Esophagus squamous epithelium (tissue), 5 donors: ENCODE results near the gene DISP2. TPM values are rescaled to one million over a fixed set of nuclear protein-coding genes. Genes with fewer than 3 reads are reported as not detected.

Experiments
- DNase-seq: peaks from one replicate; lab custom pipeline; 2025; lab: John Stamatoyannopoulos, UW
- H3K27ac ChIP-seq, 4 donors: fragments of 200-600 bp; sonication (generic); one replicate each; pipeline ENCODE4 v1.5.1; 2016 to 2019; ENCODE audit warnings: mild to moderate bottlenecking in 1 of 4
- H3K27me3 ChIP-seq, 4 donors: fragments of 200-600 bp; sonication (generic); 1 replicate in 3 of 4; 2 replicates in 1 of 4; pipeline versions ENCODE4 v1.5.1 to v1.6.0; 2017 to 2021; ENCODE audit warnings: antibody characterized with exemption in 1 of 4
- H3K36me3 ChIP-seq, 3 donors: fragments of 200-600 bp; sonication (generic); one replicate each; pipeline ENCODE4 v1.5.1; 2016 to 2019
- H3K4me1 ChIP-seq, 3 donors: fragments of 200-600 bp; sonication (generic); one replicate each; pipeline ENCODE4 v1.5.1; 2017 to 2019
- H3K4me3 ChIP-seq, 4 donors: fragments of 200-600 bp; sonication (generic); 1 replicate in 3 of 4; 2 replicates in 1 of 4; pipeline ENCODE4 v1.5.1; 2016 to 2019; ENCODE audit warnings: mild to moderate bottlenecking in 2 of 4, moderate library complexity in 1 of 4
- H3K9me3 ChIP-seq, 3 donors: fragments of 200-600 bp; sonication (generic); one replicate each; pipeline ENCODE4 v1.5.1; 2016 to 2019
- CTCF ChIP-seq, 6 experiments: fragments of 450-650 bp in 4 of 6; fragments of 200-600 bp in 2 of 6; sonication (generic) in 2 of 6; IDR thresholded peaks; one replicate each; pipeline ENCODE4 v1.5.1; 2016 to 2019; ENCODE audit warnings: antibody characterized with exemption in 6 of 6, mild to moderate bottlenecking in 4 of 6, moderate library complexity in 4 of 6
- POLR2A ChIP-seq, 4 donors: fragments of 450-650 bp; IDR thresholded peaks; one replicate each; pipeline ENCODE4 v1.6.1; 2017; ENCODE audit warnings: antibody characterized with exemption in 4 of 4, mild to moderate bottlenecking in 4 of 4, moderate library complexity in 3 of 4
- WGBS, 2 donors: methylation state at CpG; one replicate each; pipeline ENCODE4 v1.1.5; 2018; 5-methylcytosine and 5-hydroxymethylcytosine counted together
- intact Hi-C: fragments of 100-400 bp; cut with DNase I; formaldehyde crosslinking; loops from one replicate; pipeline ENCODE4 v1.15.0; 2022
- total RNA-seq, 4 donors: library from RNA; depleted of rRNA; stranded (reverse); fragments of >200 nt; gene quantifications; one replicate each; pipeline ENCODE4 v1.1.0, GENCODE V29; 2016
- donor health status: DM: yes; HTN: yes; CAD: no.

The DISP2 gene
- total RNA-seq: under 1 TPM in 2 of 4 donors, not detected in 2; under 0.01 TPM

GRCh38 chr15:40357723-40358470 is at the start of gene DISP2:
Gene DISP2 (plus strand): TSS chr15:40358219. CDS start chr15:40358322, 103 bp downstream.
- H3K4me1 ChIP-seq: peaks cover 10 to 24% (median 11%) of the 10 kb centered on the region in 3 donors
- peak within 1 kb of the TSS; percentile 26 to 67 (median 48) for H3K4me3 ChIP-seq
- TF ChIP-seq POLR2A (IDR thresholded peaks at IDR 0.05) (no peak), CTCF (IDR thresholded peaks at IDR 0.05) (peak in 2 of 6 experiments; percentile 4 to 52)
- H3K27ac ChIP-seq: no peak within 1 kb of the TSS
- H3K9me3 ChIP-seq: no peaks in the 10 kb centered on the region
- WGBS, 2 donors: 21 to 32% methylated on average over 9 of the region's 82 CpGs
- H3K36me3 ChIP-seq: no peaks in the 10 kb centered on the region
- DNase-seq: no peak
- intact Hi-C loops: no loop called here
- peaks cover 0 to 15% (median 0%) of the 10 kb centered on the region in 4 donors for H3K27me3 ChIP-seq

DNA sequence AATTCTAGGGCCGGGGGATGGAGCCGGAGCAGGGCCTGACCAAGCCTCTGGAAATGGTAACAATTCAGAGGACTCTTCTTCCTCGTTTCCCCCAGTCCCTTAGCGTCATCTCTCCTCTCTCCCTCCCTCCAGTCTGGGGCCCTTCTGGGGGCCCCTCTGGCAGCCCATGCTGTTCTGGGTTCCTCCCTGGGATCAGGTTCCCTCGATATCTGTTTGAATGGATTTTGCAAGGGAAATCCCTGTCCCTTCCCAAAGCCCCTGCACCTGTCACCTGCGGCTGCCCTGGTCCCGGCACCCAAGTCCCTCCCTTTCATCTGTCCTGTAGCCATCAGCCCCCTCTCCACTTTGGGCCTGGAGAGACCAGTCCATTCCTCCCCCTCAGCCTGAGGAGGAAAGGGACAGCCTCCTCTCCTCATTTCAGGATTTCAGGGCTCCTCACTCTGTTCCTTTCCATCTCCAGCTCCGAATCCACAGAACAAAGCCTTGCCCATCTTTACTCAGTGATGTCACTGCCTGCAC is 48.6 kb upstream of the DISP2 start:
- Histone ChIP-seq H3K4me3 (no peak overlapping the region), H3K27ac (no peak overlapping the region), H3K36me3 (no peaks in the 10 kb centered on the region), H3K4me1 (peaks cover 6 to 16% (median 7%) of the 10 kb centered on the region in 3 donors), H3K9me3 (no peaks in the 10 kb centered on the region), H3K27me3 (peaks cover 0 to 61% (median 0%) of the 10 kb centered on the region in 4 donors)
- WGBS, 2 donors: 76 to 84% methylated on average over 4 to 7 of the region's 8 CpGs
- DNase-seq: no peak
- TF ChIP-seq CTCF (IDR thresholded peaks at IDR 0.05) (no peak), POLR2A (IDR thresholded peaks at IDR 0.05) (no peak)
- intact Hi-C loops: no loop called here

DNA sequence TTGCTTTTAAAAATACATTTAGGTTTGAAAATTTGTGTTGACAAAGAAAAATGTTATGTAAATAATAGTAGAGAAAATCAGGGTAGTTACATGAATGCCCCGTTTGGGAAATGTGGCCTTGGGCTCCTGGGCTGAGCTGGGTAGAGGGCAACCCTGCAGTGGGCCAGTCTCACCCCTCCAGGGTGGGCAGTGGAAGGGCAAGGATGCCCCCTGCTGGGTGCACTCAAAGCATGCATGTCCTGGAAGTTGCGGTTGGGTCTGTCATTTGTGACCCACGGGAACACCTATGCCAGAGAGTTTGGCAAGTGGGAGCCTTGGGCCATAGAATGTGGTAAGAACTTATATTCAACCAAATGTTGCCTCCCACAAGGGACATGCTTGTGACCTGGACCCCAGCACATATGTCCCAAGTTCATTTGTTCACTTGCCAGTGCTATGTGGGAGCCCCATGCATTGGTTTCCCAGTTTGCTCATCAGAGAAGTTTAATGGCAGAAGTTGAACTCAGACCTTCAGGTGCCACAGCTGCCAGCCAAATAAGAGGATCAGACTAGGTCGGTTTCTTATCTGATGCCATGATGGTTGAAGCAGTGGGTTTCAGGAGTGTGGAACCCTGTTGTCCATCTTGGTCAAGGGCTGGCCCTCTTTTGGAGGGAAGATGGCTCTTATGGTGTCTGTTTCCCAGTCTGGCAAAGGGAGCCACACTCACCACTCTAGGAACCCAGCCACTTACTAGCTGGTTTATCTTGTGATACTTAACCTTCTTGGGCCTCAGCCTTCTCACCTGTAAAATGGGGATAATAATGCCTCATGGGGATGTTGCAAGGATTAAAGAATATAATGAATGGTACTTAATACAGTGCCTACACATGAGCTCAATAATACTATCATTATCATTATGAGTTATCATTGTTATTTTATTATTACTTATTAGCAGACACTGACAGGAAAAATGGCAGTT is 47.7 kb upstream of the DISP2 start:
- Histone ChIP-seq H3K27ac (no peak overlapping the region), H3K27me3 (peaks cover 0 to 69% (median 0%) of the 10 kb centered on the region in 4 donors), H3K36me3 (no peaks in the 10 kb centered on the region), H3K4me1 (peaks cover 6 to 16% (median 7%) of the 10 kb centered on the region in 3 donors), H3K4me3 (no peak overlapping the region), H3K9me3 (no peaks in the 10 kb centered on the region)
- no peak for DNase-seq
- intact Hi-C loops: no loop called here
- 10 to 20% methylated on average over 1 to 4 of the region's 4 CpGs for WGBS, 2 donors
- TF ChIP-seq POLR2A (IDR thresholded peaks at IDR 0.05) (no peak), CTCF (IDR thresholded peaks at IDR 0.05) (peak; percentile 38 to 70 (median 56))

DNA sequence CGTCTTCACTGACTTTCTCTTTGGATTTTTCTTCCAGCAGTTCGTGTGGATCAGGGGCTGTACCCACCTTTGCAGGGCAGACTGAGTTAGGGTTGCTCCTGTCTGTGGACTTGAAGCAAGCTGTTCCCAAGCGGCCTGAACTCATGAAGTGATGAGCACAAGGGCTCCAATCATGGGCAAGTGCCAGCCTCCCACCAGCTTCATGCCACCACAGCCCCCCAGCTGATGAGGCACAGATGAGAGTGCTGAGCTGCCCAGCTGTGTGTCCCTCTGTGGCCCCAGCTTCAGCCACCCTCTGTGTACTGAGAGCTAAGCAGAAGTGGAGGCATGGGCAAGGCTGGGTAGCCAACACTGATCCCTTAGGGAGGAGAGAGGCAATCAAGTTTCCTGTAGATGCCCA is 47.0 kb upstream of the DISP2 start:
- 50 to 65% methylated on average over 3 of the region's 3 CpGs for WGBS, 2 donors
- intact Hi-C loops: no loop called here

More for the DNA sequence above, 47.0 kb upstream of the DISP2 start:
- no peak overlapping the region for H3K4me3 ChIP-seq
- H3K36me3 ChIP-seq: no peaks in the 10 kb centered on the region
- H3K27me3 ChIP-seq: peaks cover 0 to 76% (median 0%) of the 10 kb centered on the region in 4 donors
- DNase-seq: no peak
- H3K9me3 ChIP-seq: no peaks in the 10 kb centered on the region
- peaks cover 6 to 16% (median 7%) of the 10 kb centered on the region in 3 donors for H3K4me1 ChIP-seq
- H3K27ac ChIP-seq: no peak overlapping the region
- TF ChIP-seq POLR2A (IDR thresholded peaks at IDR 0.05) (no peak), CTCF (IDR thresholded peaks at IDR 0.05) (no peak)
